Karpas-422 (cell line): ENCODE data around the gene C1GALT1. TPM values are rescaled to one million over a fixed set of nuclear protein-coding genes. Genes with fewer than 3 reads are reported as not detected.

Experiments
- DNase-seq: peaks from one replicate; pipeline ENCODE4 v3.0.0-alpha.2; 2015
- H2AFZ ChIP-seq: fragments of 200-600 bp; sonication (generic); 2 replicates; pipeline ENCODE4 v1.6.1; 2014; ENCODE audit warnings: antibody characterized with exemption, low read length, mixed read lengths
- H3K27ac ChIP-seq: fragments of 200-600 bp; sonication (generic); 2 replicates; pipeline ENCODE4 v1.5.1; 2014; ENCODE audit warnings: mild to moderate bottlenecking, low read length, moderate library complexity
- H3K27me3 ChIP-seq: fragments of 200-600 bp; sonication (generic); 2 replicates; pipeline ENCODE4 v1.6.1; 2014; ENCODE audit warnings: low read length, mixed read lengths
- H3K36me3 ChIP-seq: fragments of 200-600 bp; sonication (generic); 2 replicates; pipeline ENCODE4 v1.6.1; 2014; ENCODE audit warnings: low read length, mixed read lengths; ENCODE audit not compliant: insufficient read depth
- H3K4me1 ChIP-seq: fragments of 200-600 bp; sonication (generic); 2 replicates; pipeline ENCODE4 v1.6.1; 2014; ENCODE audit warnings: mild to moderate bottlenecking, low read length, mixed read lengths
- H3K4me2 ChIP-seq: fragments of 200-600 bp; sonication (generic); 2 replicates; pipeline ENCODE4 v1.6.1; 2014; ENCODE audit warnings: low read length, low read depth, mild to moderate bottlenecking; ENCODE audit not compliant: poor library complexity, severe bottlenecking
- H3K4me3 ChIP-seq: fragments of 200-600 bp; sonication (generic); 2 replicates; pipeline ENCODE4 v1.5.1; 2014; ENCODE audit warnings: mild to moderate bottlenecking, antibody characterized with exemption, low read length, mixed read lengths
- H3K79me2 ChIP-seq: fragments of 200-600 bp; sonication (generic); 2 replicates; pipeline ENCODE4 v1.6.1; 2014; ENCODE audit warnings: mild to moderate bottlenecking, low read length, mixed read lengths
- H3K9ac ChIP-seq: fragments of 200-600 bp; sonication (generic); 2 replicates; pipeline ENCODE4 v1.6.0; 2014; ENCODE audit warnings: low read length
- H3K9me2 ChIP-seq: fragments of 200-600 bp; sonication (generic), shearing (Covaris generic); replicated peaks from 2 replicates; pipeline ENCODE4 v1.6.0; 2014; ENCODE audit warnings: mild to moderate bottlenecking, low read length, moderate library complexity; ENCODE audit not compliant: insufficient read depth
- H3K9me3 ChIP-seq: fragments of 300-700, 200-600 bp; sonication (generic); 2 replicates; pipeline ENCODE4 v1.6.1; 2014; ENCODE audit warnings: low read length, mixed read lengths
- H4K20me1 ChIP-seq: fragments of 200-600 bp; sonication (generic); 2 replicates; pipeline ENCODE4 v1.6.1; 2014; ENCODE audit warnings: mild to moderate bottlenecking, antibody characterized with exemption, low read length, low read depth; ENCODE audit not compliant: insufficient read depth
- total RNA-seq: library from RNA; depleted of rRNA; stranded (reverse); fragments of >200 nt; shearing (Covaris generic); gene quantifications from 2 replicates; pipeline ENCODE4 v1.2.3, GENCODE V29; 2014; ENCODE audit warnings: low replicate concordance

C1GALT1 gene
- total RNA-seq, 1 experiment from 2014 or later = 36.7 TPM

DNA sequence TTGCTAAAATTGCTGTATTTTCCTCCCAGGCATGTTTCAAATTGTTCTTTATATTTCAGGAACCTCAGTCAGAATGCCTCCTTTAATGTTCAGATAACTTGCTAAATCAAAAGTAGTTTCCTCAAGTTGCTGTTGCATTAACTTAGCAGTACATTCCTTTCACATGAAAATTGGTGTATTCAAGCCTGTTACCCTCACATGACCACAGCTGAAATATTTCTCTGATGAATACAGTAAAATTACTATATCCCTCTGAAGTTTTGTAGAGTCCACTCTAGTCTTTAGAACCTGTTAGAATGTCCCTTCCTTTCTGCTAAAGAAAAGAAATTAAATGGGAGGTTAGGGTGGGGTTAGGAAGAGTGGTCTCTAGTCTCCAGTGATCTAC is 24.5 kb upstream of the C1GALT1 start:
- Histone ChIP-seq H3K27ac (no peak overlapping the region), H3K4me3 (no peak overlapping the region), H3K36me3 (no peaks in the 10 kb centered on the region), H4K20me1 (no peaks in the 10 kb centered on the region), H3K4me1 (peaks cover 15% of the 10 kb centered on the region), H3K9me2 (no peaks in the 10 kb centered on the region), H3K9ac (no peak overlapping the region), H3K4me2 (no peak overlapping the region), H3K79me2 (no peaks in the 10 kb centered on the region), H3K27me3 (no peaks in the 10 kb centered on the region), H3K9me3 (no peaks in the 10 kb centered on the region), H2AFZ (0 out of 2 replicates have a peak overlapping the region, but pooled peaks have one; percentile 41)
- peak; percentile 17 for DNase-seq

DNA sequence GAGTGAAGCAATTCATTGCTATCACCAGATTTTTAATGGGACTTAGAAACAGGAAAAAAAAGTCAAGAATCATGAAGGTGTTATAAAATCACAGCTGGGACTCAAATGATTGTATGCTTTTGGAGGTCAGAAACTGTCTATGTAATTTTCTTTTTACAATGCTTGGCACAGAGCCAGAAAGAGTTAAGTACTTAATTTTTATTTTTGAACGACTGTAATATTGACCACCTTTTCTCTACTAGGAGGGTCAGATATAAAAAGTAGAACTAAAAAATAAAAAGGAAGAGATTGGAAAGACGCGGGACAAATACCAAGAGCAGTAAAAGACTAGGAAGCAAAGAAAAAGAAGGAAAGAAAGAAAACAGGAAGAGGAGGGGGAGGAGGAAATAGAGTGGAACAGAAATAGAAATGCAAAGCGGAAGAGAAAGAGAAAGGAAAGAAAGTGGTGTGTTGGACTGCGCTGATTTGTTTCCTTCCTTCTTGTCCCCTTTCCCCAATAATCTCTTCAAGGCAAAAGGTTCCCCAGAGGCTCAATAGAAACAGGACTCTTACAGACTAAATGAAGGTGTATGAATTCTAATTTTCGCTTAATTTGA is 23.2 kb upstream of the C1GALT1 start:
- Histone ChIP-seq H3K9me3 (no peaks in the 10 kb centered on the region), H3K79me2 (no peaks in the 10 kb centered on the region), H3K4me1 (peaks cover 15% of the 10 kb centered on the region), H4K20me1 (no peaks in the 10 kb centered on the region), H3K9ac (no peak overlapping the region), H3K36me3 (no peaks in the 10 kb centered on the region), H2AFZ (peak overlapping the region; percentile 68), H3K27me3 (no peaks in the 10 kb centered on the region), H3K9me2 (no peaks in the 10 kb centered on the region), H3K4me2 (peak overlapping the region; percentile 64), H3K4me3 (peak overlapping the region; percentile 47), H3K27ac (no peak overlapping the region)
- DNase-seq = peak; percentile 44

DNA sequence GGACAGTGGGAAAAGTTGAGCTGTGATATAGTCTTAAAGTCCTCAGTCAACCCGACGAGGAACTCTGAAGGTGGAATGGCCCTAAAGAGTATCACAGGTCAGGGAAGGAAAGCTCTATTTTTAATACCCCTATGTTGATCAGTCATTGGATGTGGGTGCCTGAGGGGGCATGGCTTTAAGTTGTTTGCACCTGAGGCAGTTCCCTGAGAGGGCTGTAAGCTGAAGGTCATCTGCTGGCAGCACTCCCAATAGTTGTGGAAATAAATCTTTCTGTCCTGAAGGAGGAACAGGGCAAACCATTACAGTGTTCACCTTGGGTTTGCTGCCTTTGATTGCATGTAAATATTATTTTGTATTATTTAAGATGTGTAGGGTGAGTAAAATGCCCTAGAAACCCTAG is 17.8 kb upstream of the C1GALT1 start:
- H4K20me1 ChIP-seq = no peaks in the 10 kb centered on the region
- no peaks in the 10 kb centered on the region for H3K9me2 ChIP-seq
- H3K9me3 ChIP-seq = no peaks in the 10 kb centered on the region
- no peak overlapping the region for H3K4me3 ChIP-seq
- H3K27ac ChIP-seq = no peak overlapping the region
- no peak overlapping the region for H2AFZ ChIP-seq
- H3K27me3 ChIP-seq = no peaks in the 10 kb centered on the region
- DNase-seq = no peak
- H3K79me2 ChIP-seq = no peaks in the 10 kb centered on the region
- no peaks in the 10 kb centered on the region for H3K36me3 ChIP-seq
- peaks cover 5% of the 10 kb centered on the region for H3K4me1 ChIP-seq
- H3K4me2 ChIP-seq = no peak overlapping the region
- no peak overlapping the region for H3K9ac ChIP-seq

DNA sequence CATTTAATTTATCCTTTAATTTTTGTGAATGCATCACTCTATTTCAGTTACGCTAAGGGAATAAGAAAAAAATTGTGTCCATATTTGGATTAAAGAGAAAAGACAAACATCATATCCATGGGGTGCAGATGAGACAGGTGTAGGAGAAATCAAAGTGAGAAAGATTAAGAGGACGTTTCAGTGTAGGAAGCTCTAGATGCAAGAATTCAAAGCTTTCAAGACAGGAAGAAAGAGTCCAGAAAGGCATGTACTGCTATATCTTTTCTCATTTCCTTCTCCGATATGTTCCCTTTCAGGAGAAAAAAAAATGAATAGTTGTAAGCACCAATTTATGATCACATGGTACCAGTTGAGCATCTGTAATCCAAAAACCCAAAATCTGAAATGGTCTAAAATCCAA is 17.0 kb upstream of the C1GALT1 start:
- Histone ChIP-seq H3K9me2 (no peaks in the 10 kb centered on the region), H3K4me2 (no peak overlapping the region), H3K9ac (no peak overlapping the region), H4K20me1 (no peaks in the 10 kb centered on the region), H2AFZ (no peak overlapping the region), H3K4me1 (no peaks in the 10 kb centered on the region), H3K27me3 (no peaks in the 10 kb centered on the region), H3K27ac (no peak overlapping the region), H3K9me3 (no peaks in the 10 kb centered on the region), H3K79me2 (no peaks in the 10 kb centered on the region), H3K36me3 (no peaks in the 10 kb centered on the region), H3K4me3 (no peak overlapping the region)
- DNase-seq = no peak

DNA sequence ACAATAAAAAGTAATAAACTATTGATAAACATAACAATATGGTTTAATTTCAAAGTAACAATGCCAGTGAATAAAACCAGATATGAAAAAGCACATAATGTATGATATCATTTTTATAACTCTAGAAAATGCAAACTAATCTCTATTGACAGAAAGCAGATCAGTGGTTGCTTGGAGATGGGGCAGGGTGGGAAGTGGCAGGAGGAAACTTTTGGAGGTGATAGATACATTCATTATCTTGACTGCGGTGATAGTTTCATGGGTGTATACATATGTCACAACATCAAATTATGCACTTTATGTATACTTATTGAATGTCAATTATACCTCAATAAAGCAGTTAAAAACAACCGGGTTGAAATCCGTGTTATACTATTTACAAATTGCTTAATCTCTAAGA is 16.0 kb upstream of the C1GALT1 start:
- Histone ChIP-seq H3K36me3 (no peaks in the 10 kb centered on the region), H3K79me2 (no peaks in the 10 kb centered on the region), H3K27ac (no peak overlapping the region), H3K4me1 (no peaks in the 10 kb centered on the region), H3K4me3 (no peak overlapping the region), H3K9me3 (no peaks in the 10 kb centered on the region), H4K20me1 (no peaks in the 10 kb centered on the region), H3K4me2 (no peak overlapping the region), H3K27me3 (no peaks in the 10 kb centered on the region), H3K9me2 (no peaks in the 10 kb centered on the region), H2AFZ (no peak overlapping the region), H3K9ac (no peak overlapping the region)
- peak; percentile 23 for DNase-seq

DNA sequence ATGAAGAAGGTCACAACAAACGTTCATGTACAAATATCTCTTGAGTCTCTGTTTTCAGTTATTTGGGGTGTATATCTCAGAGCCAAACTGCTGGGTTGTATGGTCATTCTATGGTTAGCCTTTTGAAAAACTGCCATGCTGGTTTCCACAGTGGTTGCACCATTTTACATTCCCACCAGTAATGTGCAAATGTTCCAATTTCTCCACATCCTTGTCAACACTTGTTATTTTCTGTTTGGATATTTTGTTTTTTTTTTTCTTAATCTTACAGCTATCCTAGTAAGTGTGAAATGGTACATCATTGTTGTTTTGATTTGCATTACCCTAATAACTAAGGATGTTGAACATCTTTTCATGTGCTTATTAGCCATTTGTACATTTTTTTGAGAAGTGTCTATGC is 13.0 kb upstream of the C1GALT1 start:
- H3K4me1 ChIP-seq = no peaks in the 10 kb centered on the region
- no peak for DNase-seq
- H3K27me3 ChIP-seq = no peaks in the 10 kb centered on the region
- H3K9me2 ChIP-seq = no peaks in the 10 kb centered on the region
- no peak overlapping the region for H3K4me3 ChIP-seq
- no peaks in the 10 kb centered on the region for H3K9me3 ChIP-seq
- H3K36me3 ChIP-seq = no peaks in the 10 kb centered on the region
- no peaks in the 10 kb centered on the region for H3K79me2 ChIP-seq
- no peak overlapping the region for H3K4me2 ChIP-seq
- no peak overlapping the region for H3K9ac ChIP-seq
- no peak overlapping the region for H3K27ac ChIP-seq
- no peaks in the 10 kb centered on the region for H4K20me1 ChIP-seq
- H2AFZ ChIP-seq = no peak overlapping the region

DNA sequence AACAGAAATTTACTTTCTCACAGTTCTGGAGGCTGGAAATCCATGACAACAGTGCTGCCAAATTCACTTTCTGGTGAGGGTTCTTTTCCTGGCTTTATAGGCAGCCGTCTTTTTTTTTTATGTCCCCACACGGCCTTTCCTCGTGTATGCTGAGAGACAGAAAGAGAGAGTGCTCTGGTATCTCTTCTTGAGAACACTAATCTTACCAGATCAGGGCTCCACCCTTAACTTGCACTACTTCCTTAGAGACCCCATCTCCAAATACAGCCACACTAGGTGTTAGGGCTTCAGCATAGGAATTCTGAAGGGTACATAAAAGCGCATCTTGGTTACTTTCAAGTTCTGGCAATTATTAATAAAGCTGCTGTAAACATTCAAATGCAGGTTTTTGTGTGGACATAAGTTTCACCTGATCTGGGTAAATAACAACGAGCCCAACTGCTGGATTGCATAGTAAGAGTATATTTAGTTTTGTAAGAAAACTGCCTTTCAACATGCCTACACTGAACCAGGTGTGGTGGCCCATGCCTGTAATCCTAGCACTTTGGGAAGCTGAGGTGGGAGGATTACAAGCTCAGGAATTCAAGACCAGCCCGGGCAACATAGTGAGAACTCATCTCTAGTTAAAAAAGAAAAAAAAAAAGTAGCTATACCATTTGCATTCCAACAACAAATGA is 8.2 kb upstream of the C1GALT1 start:
- Histone ChIP-seq H3K27me3 (no peaks in the 10 kb centered on the region), H3K9me3 (no peaks in the 10 kb centered on the region), H3K4me2 (no peak overlapping the region), H3K79me2 (no peaks in the 10 kb centered on the region), H4K20me1 (no peaks in the 10 kb centered on the region), H3K4me1 (no peaks in the 10 kb centered on the region), H3K9me2 (no peaks in the 10 kb centered on the region), H3K9ac (no peak overlapping the region), H2AFZ (no peak overlapping the region), H3K36me3 (no peaks in the 10 kb centered on the region), H3K27ac (no peak overlapping the region), H3K4me3 (no peak overlapping the region)
- no peak for DNase-seq

DNA sequence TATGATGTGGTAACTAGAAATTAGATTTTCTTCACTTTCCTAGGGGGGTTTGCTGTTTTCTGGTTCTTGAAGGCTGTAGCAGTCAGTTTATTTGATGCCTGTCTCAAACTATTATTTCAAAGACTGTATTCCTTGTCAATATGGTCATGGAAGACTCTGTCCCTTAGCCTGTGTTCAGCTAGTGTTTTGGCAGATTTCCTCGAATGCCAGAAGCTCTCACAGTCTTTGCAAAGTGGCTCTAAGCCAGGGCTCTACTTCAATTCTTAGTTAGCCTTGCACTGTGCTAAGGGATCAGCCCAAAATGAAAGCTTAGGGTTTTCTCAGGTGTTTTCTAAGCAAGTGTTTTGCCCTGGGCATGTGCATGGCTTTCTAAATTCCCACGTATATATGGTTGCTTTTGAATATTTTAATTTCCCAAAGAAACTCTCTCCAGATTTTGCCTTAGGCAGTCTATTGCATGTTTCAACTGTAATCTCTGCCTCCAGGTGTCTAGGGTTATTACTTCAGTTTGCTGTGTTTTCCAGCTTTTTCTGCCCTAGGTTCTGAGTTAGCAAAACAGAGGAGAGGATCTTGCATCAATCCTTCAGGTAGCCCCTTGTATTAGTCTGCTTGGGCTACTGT is 7.2 kb upstream of the C1GALT1 start:
- Histone ChIP-seq H3K9ac (no peak overlapping the region), H4K20me1 (no peaks in the 10 kb centered on the region), H3K9me2 (no peaks in the 10 kb centered on the region), H3K4me3 (no peak overlapping the region), H3K27ac (no peak overlapping the region), H2AFZ (no peak overlapping the region), H3K36me3 (no peaks in the 10 kb centered on the region), H3K4me1 (no peaks in the 10 kb centered on the region), H3K79me2 (no peaks in the 10 kb centered on the region), H3K4me2 (no peak overlapping the region), H3K9me3 (no peaks in the 10 kb centered on the region), H3K27me3 (no peaks in the 10 kb centered on the region)
- no peak for DNase-seq
